GM23338 (cell line): Measurements from ENCODE around the gene CEACAM7. TPM values are rescaled to one million over a fixed set of nuclear protein-coding genes. Genes with fewer than 3 reads are reported as not detected.

Experiments used
- ATAC-seq: fragments of 200-7000 bp; cut with Tn5 transposase; 3 replicates; pipeline ENCODE4 v1.9.1; 2020
- DNase-seq: peaks from one replicate; pipeline ENCODE4 v3.0.0-alpha.2; 2015; ENCODE audit warnings: low spot score
- H2AFZ ChIP-seq: fragments of 200-600 bp; sonication (generic); 2 replicates; pipeline ENCODE4 v1.8.0; 2016; ENCODE audit warnings: antibody characterized with exemption, mild to moderate bottlenecking, moderate library complexity
- H3F3A ChIP-seq: fragments of 200-600 bp; sonication (generic); replicated peaks from 2 replicates; pipeline ENCODE4 v1.8.0; 2017; ENCODE audit warnings: antibody characterized with exemption, mixed run types, low read depth
- H3K27ac ChIP-seq: fragments of 200-600 bp; sonication (generic); 2 replicates; pipeline ENCODE4 v1.6.1; 2016; ENCODE audit warnings: low read depth
- H3K27me3 ChIP-seq: fragments of 200-600 bp; sonication (generic); 2 replicates; pipeline ENCODE4 v1.8.0; 2016; ENCODE audit warnings: mild to moderate bottlenecking, mixed run types, moderate library complexity; ENCODE audit not compliant: insufficient read depth
- H3K36me3 ChIP-seq: fragments of 200-600 bp; sonication (generic); 2 replicates; pipeline ENCODE4 v1.8.0; 2016; ENCODE audit warnings: mild to moderate bottlenecking; ENCODE audit not compliant: insufficient read depth
- H3K4me1 ChIP-seq: fragments of 200-600 bp; sonication (generic); 2 replicates; pipeline ENCODE4 v1.8.0; 2016; ENCODE audit warnings: mild to moderate bottlenecking, moderate library complexity; ENCODE audit not compliant: insufficient read depth
- H3K4me2 ChIP-seq: fragments of 200-600 bp; sonication (generic); 2 replicates; pipeline ENCODE4 v1.7.1; 2017; ENCODE audit warnings: mixed run types
- H3K4me3 ChIP-seq: fragments of 200-600 bp; sonication (generic); 2 replicates; pipeline ENCODE4 v1.6.1; 2016; ENCODE audit warnings: mixed run types
- H3K79me2 ChIP-seq: fragments of 200-600 bp; sonication (generic); replicated peaks from 2 replicates; pipeline ENCODE4 v1.8.0; 2017; ENCODE audit warnings: mild to moderate bottlenecking; ENCODE audit not compliant: insufficient read depth
- H3K9me2 ChIP-seq: fragments of 200-600 bp; sonication (generic); 2 replicates; pipeline ENCODE4 v1.8.0; 2017; ENCODE audit not compliant: insufficient read depth
- H4K20me1 ChIP-seq: fragments of 200-600 bp; sonication (generic); replicated peaks from 2 replicates; pipeline ENCODE4 v1.8.0; 2017; ENCODE audit warnings: mild to moderate bottlenecking; ENCODE audit not compliant: insufficient read depth
- H3K27ac Mint-ChIP-seq: 2 replicates; pipeline ENCODE4 v1.8.0; 2020; ENCODE audit warnings: inconsistent platforms, mild to moderate bottlenecking, moderate library complexity, mixed read lengths
- H3K27me3 Mint-ChIP-seq: 3 replicates; pipeline ENCODE4 v1.8.0; 2022; ENCODE audit warnings: low read depth, mild to moderate bottlenecking, moderate library complexity, mixed read lengths, inconsistent platforms; ENCODE audit not compliant: insufficient read depth, poor library complexity
- H3K36me3 Mint-ChIP-seq: 3 replicates; pipeline ENCODE4 v1.8.0; 2021; ENCODE audit warnings: low read depth, mild to moderate bottlenecking, inconsistent platforms, moderate library complexity, mixed read lengths
- H3K4me1 Mint-ChIP-seq: 3 replicates; pipeline ENCODE4 v1.8.0; 2020; ENCODE audit warnings: mild to moderate bottlenecking, inconsistent platforms, mixed read lengths
- H3K4me3 Mint-ChIP-seq: 3 replicates; pipeline ENCODE4 v1.8.0; 2021; ENCODE audit warnings: moderate library complexity, mild to moderate bottlenecking, inconsistent platforms, mixed read lengths
- H3K9me3 Mint-ChIP-seq: 3 replicates; pipeline ENCODE4 v1.8.0; 2020; ENCODE audit warnings: moderate library complexity, mild to moderate bottlenecking, inconsistent platforms, mixed read lengths
- CREB1 ChIP-seq: fragments of 250-450 bp; sonication (Bioruptor Pico); IDR thresholded peaks from 2 replicates; pipeline ENCODE4 v1.5.0; 2020; ENCODE audit warnings: low read depth, mild to moderate bottlenecking, moderate library complexity
- CTCF ChIP-seq, 2 experiments: fragments of 200-600 bp in 1 of 2; sonication (generic) in 1 of 2; conservative IDR thresholded peaks; 2 replicates each; pipeline versions ENCODE4 v1.5.1 to v1.6.1; 2016 to 2017; ENCODE audit warnings: antibody characterized with exemption in 2 of 2, low read depth in 2 of 2, mild to moderate bottlenecking in 2 of 2, moderate library complexity in 1 of 2
- EZH2 ChIP-seq: fragments of 200-600 bp; sonication (generic); IDR thresholded peaks from one replicate; pipeline ENCODE4 v1.8.0; 2017; ENCODE audit warnings: antibody characterized with exemption, mild to moderate bottlenecking, low read depth; ENCODE audit not compliant: unreplicated experiment
- EZH2phosphoT487 ChIP-seq: fragments of 200-600 bp; sonication (generic); IDR thresholded peaks from one replicate; pipeline ENCODE4 v1.8.1; 2018; ENCODE audit warnings: antibody characterized with exemption; ENCODE audit not compliant: unreplicated experiment
- JUNB ChIP-seq: IDR thresholded peaks from one replicate; pipeline ENCODE4 v1.6.1; 2016; ENCODE audit warnings: antibody characterized with exemption; ENCODE audit not compliant: unreplicated experiment
- NANOG ChIP-seq: IDR thresholded peaks from 2 replicates; pipeline ENCODE4 v1.6.1; 2016; ENCODE audit warnings: antibody characterized with exemption, borderline replicate concordance
- POLR2AphosphoS5 ChIP-seq: IDR thresholded peaks from 2 replicates; pipeline ENCODE4 v1.6.1; 2016; ENCODE audit warnings: antibody characterized with exemption, low read depth
- REST ChIP-seq: IDR thresholded peaks from one replicate; pipeline ENCODE4 v1.6.1; 2018; ENCODE audit warnings: antibody characterized with exemption; ENCODE audit not compliant: unreplicated experiment
- STAT1 ChIP-seq: IDR thresholded peaks from one replicate; pipeline ENCODE4 v1.6.1; 2016; ENCODE audit warnings: antibody characterized with exemption; ENCODE audit not compliant: unreplicated experiment
- polyA plus RNA-seq: library from polyadenylated mRNA; unstranded; fragments of >200 nt; fragmentation: Nextera tagmentation; extraction: Ambion mirVana; gene quantifications from 2 replicates; pipeline ENCODE4 v1.2.1, GENCODE V29; 2016
- total RNA-seq: library from RNA; depleted of rRNA; stranded (reverse); fragments of >200 nt; shearing (Covaris generic); gene quantifications from 2 replicates; pipeline ENCODE4 v1.2.3, GENCODE V29; 2014

The CEACAM7 gene
- total and polyA plus RNA-seq, 2 experiments from 2014 or later = 0.24 TPM; not detected in 1

- no peaks in the 10 kb centered on the region for H3K36me3 Mint-ChIP-seq
- Histone ChIP-seq H3K27ac (no peak overlapping the region), H3F3A (no peaks in the 10 kb centered on the region), H3K79me2 (no peaks in the 10 kb centered on the region), H3K36me3 (no peaks in the 10 kb centered on the region), H3K4me3 (no peak overlapping the region), H3K4me1 (no peaks in the 10 kb centered on the region), H3K27me3 (no peaks in the 10 kb centered on the region), H3K9me2 (no peaks in the 10 kb centered on the region), H4K20me1 (no peaks in the 10 kb centered on the region), H3K4me2 (no peak overlapping the region), H2AFZ (no peak overlapping the region)
- no peaks in the 10 kb centered on the region for H3K4me1 Mint-ChIP-seq
- H3K27me3 Mint-ChIP-seq = no peaks in the 10 kb centered on the region
- H3K27ac Mint-ChIP-seq = no peak overlapping the region
- no peak overlapping the region for H3K4me3 Mint-ChIP-seq
- DNase-seq (no peak), ATAC-seq (no peak)
- TF ChIP-seq NANOG (no peak), POLR2AphosphoS5 (no peak), CTCF (conservative IDR thresholded peaks at IDR 0.05; ENCODE audit: low read depth in 2 of 2) (no peak), STAT1 (no peak)
- H3K9me3 Mint-ChIP-seq = peaks cover 3% of the 10 kb centered on the region
Observed at GRCh38 chr19:41637484-41637883, 50.6 kb downstream of the CEACAM7 start.

GRCh38 chr19:41627966-41628675, 59.9 kb downstream of the CEACAM7 start:
- Histone ChIP-seq H3K4me1 (no peaks in the 10 kb centered on the region), H3K27me3 (no peaks in the 10 kb centered on the region), H3K27ac (no peak overlapping the region), H3K36me3 (no peaks in the 10 kb centered on the region), H3F3A (no peaks in the 10 kb centered on the region), H2AFZ (no peak overlapping the region), H3K9me2 (no peaks in the 10 kb centered on the region), H4K20me1 (no peaks in the 10 kb centered on the region), H3K79me2 (no peaks in the 10 kb centered on the region), H3K4me3 (no peak overlapping the region), H3K4me2 (no peak overlapping the region)
- peaks cover 14% of the 10 kb centered on the region for H3K27me3 Mint-ChIP-seq
- ATAC-seq (no peak), DNase-seq (no peak)
- H3K36me3 Mint-ChIP-seq = no peaks in the 10 kb centered on the region
- no peaks in the 10 kb centered on the region for H3K4me1 Mint-ChIP-seq
- no peak overlapping the region for H3K4me3 Mint-ChIP-seq
- no peak for TF ChIP-seq EZH2
- TF ChIP-seq CTCF (conservative IDR thresholded peaks at IDR 0.05; ENCODE audit: low read depth in 2 of 2) = no peak
- H3K27ac Mint-ChIP-seq = no peak overlapping the region
- H3K9me3 Mint-ChIP-seq = peaks cover 20% of the 10 kb centered on the region

- DNase-seq = no peak
- TF ChIP-seq REST (no peak), JUNB (no peak), EZH2phosphoT487 (no peak), CREB1 (CRISPR knock-in tag) (no peak), STAT1 (no peak)
Observed at GRCh38 chr19:41626877-41627276, 61.2 kb downstream of the CEACAM7 start, which contains the start of gene CEACAM4. Gene CEACAM4, minus strand, starts transcription at chr19:41627074. Its CDS starts 111 bp downstream, at chr19:41626963.

More at GRCh38 chr19:41626877-41627276, 61.2 kb downstream of the CEACAM7 start, which contains the start of gene CEACAM4:
- Histone ChIP-seq H3K9me2 (no peaks in the 10 kb centered on the region), H2AFZ (no peak within 1 kb of the TSS), H3K79me2 (no peaks in the 10 kb centered on the region), H3K27ac (no peak within 1 kb of the TSS), H3K4me1 (no peaks in the 10 kb centered on the region), H3K4me3 (no peak within 1 kb of the TSS), H3K4me2 (no peak within 1 kb of the TSS), H3K36me3 (no peaks in the 10 kb centered on the region), H4K20me1 (no peaks in the 10 kb centered on the region), H3K27me3 (no peaks in the 10 kb centered on the region), H3F3A (no peaks in the 10 kb centered on the region)
- no peaks in the 10 kb centered on the region for H3K36me3 Mint-ChIP-seq
- peaks cover 17% of the 10 kb centered on the region for H3K27me3 Mint-ChIP-seq
- H3K4me3 Mint-ChIP-seq = no peak within 1 kb of the TSS
- no peak within 1 kb of the TSS for H3K27ac Mint-ChIP-seq
- H3K4me1 Mint-ChIP-seq = no peaks in the 10 kb centered on the region
- ATAC-seq = peak; percentile 62
- H3K9me3 Mint-ChIP-seq = peaks cover 15% of the 10 kb centered on the region; the same call in 1 of the 3 replicates
